Endothelial cell (in vitro differentiated cells): ENCODE measurements around the gene F5. TPM values are rescaled to one million over a fixed set of nuclear protein-coding genes. Genes with fewer than 3 reads are reported as not detected.

Experiments
- DNase-seq: peaks from one replicate; pipeline ENCODE4 v3.0.0; 2021; ENCODE audit warnings: low spot score
- H3K27ac Mint-ChIP-seq: one replicate; pipeline ENCODE4 v1.8.0; 2021; ENCODE audit warnings: mixed read lengths, inconsistent platforms; ENCODE audit not compliant: unreplicated experiment
- H3K27me3 Mint-ChIP-seq: one replicate; pipeline ENCODE4 v1.8.0; 2021; ENCODE audit warnings: mild to moderate bottlenecking, moderate library complexity, mixed read lengths, inconsistent platforms; ENCODE audit not compliant: unreplicated experiment
- H3K36me3 Mint-ChIP-seq: one replicate; pipeline ENCODE4 v1.8.0; 2021; ENCODE audit warnings: mild to moderate bottlenecking, low read depth, mixed read lengths, inconsistent platforms; ENCODE audit not compliant: unreplicated experiment
- H3K4me1 Mint-ChIP-seq: one replicate; pipeline ENCODE4 v1.8.0; 2021; ENCODE audit warnings: mild to moderate bottlenecking, mixed read lengths, inconsistent platforms; ENCODE audit not compliant: unreplicated experiment
- H3K4me3 Mint-ChIP-seq: one replicate; pipeline ENCODE4 v1.8.0; 2021; ENCODE audit warnings: mild to moderate bottlenecking, mixed read lengths, inconsistent platforms; ENCODE audit not compliant: unreplicated experiment
- H3K9me3 Mint-ChIP-seq: one replicate; pipeline ENCODE4 v1.8.0; 2021; ENCODE audit warnings: mixed read lengths, inconsistent platforms; ENCODE audit not compliant: unreplicated experiment
- total RNA-seq: library from RNA; stranded (reverse); fragmentation: NEBNext Ultra II Directional; extraction: Animal tissue kit (Norgen Biotek cat#: 25700); gene quantifications from one replicate; pipeline ENCODE4 v1.2.1, GENCODE V29; 2021; ENCODE audit not compliant: unreplicated experiment
- TF ChIP-seq, protein P1 (sequence below): fragments of 200-600 bp; sonication (generic); IDR thresholded peaks from one replicate; pipeline ENCODE4 v1.5.0; 2021; ENCODE audit warnings: antibody characterized with exemption; ENCODE audit not compliant: unreplicated experiment

The F5 gene
- total RNA-seq, 1 donor from 2014 or later: not detected

DNA sequence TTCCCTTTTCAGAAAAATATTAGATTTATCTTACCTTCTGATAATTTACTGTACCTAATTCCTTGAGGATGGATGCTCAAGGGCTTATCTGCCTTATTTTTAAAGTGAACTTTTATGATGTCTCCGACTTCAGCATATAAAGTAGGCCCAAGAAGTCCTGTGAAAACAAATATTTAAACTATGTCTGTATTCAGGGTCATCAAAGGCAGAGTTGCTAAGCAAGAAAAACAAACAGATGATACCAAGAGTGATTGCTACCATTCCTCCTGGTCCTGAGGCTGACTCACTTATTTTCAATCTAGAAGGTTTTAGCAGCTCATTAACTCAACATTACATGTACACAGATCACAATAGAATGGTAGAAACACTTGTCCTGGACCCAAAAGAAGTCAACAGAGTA lies 14.1 kb downstream of the F5 start:
- H3K36me3 Mint-ChIP-seq: no peaks in the 10 kb centered on the region
- no peaks in the 10 kb centered on the region for H3K9me3 Mint-ChIP-seq
- no peaks in the 10 kb centered on the region for H3K4me1 Mint-ChIP-seq
- no peak for DNase-seq
- H3K27me3 Mint-ChIP-seq: peaks cover 2% of the 10 kb centered on the region
- H3K27ac Mint-ChIP-seq: no peak overlapping the region
- TF ChIP-seq, protein P1, sequence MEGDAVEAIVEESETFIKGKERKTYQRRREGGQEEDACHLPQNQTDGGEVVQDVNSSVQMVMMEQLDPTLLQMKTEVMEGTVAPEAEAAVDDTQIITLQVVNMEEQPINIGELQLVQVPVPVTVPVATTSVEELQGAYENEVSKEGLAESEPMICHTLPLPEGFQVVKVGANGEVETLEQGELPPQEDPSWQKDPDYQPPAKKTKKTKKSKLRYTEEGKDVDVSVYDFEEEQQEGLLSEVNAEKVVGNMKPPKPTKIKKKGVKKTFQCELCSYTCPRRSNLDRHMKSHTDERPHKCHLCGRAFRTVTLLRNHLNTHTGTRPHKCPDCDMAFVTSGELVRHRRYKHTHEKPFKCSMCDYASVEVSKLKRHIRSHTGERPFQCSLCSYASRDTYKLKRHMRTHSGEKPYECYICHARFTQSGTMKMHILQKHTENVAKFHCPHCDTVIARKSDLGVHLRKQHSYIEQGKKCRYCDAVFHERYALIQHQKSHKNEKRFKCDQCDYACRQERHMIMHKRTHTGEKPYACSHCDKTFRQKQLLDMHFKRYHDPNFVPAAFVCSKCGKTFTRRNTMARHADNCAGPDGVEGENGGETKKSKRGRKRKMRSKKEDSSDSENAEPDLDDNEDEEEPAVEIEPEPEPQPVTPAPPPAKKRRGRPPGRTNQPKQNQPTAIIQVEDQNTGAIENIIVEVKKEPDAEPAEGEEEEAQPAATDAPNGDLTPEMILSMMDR: no peak
- no peak overlapping the region for H3K4me3 Mint-ChIP-seq

DNA sequence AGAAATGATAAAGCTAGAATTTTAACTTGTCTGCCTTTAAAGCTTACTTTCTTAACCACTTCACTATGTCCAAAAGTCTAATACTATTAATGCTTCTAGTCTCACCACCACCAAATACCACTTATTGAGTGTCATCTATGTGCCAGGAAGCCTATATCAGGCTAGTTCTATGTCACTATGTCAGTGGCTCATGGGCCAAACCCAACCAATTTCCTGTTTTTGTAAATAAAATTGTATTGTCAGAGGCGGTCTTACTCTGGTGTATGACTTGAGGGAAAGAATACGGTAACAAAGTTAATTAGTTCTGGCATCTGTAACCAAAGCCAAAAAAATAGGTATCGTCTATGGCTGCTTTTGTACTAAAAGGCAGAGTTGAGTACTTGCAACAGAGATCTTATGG lies 14.8 kb downstream of the F5 start:
- H3K9me3 Mint-ChIP-seq: no peaks in the 10 kb centered on the region

DNA sequence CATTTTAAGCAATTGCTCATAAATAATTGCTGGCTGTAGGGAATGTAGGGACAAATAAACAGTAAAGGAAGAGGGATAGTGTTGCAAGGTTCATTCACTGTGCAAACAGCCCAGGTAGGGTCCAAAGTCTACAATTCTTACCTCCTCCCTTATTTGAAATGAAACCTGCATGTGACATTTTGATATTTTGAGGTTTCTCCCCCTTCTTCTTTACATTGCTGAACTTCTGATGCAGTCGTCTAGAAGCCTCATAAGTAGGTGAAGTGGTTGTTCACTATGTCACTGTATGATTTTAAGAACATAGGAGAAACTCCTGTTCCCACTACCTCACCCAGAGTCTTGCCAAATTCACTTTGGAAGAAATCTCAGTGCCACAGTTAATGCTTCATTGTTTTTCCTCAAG lies 16.1 kb downstream of the F5 start:
- Mint-ChIP-seq H3K4me3 (no peak overlapping the region), H3K36me3 (no peaks in the 10 kb centered on the region), H3K27me3 (no peaks in the 10 kb centered on the region), H3K9me3 (no peaks in the 10 kb centered on the region), H3K27ac (no peak overlapping the region), H3K4me1 (no peaks in the 10 kb centered on the region)
- DNase-seq: no peak
- TF ChIP-seq, protein P1: no peak

More for the DNA sequence above, 14.8 kb downstream of the F5 start:
- H3K4me3 Mint-ChIP-seq: no peak overlapping the region
- H3K27ac Mint-ChIP-seq: no peak overlapping the region
- no peaks in the 10 kb centered on the region for H3K4me1 Mint-ChIP-seq
- peaks cover 2% of the 10 kb centered on the region for H3K27me3 Mint-ChIP-seq
- no peak for DNase-seq
- H3K36me3 Mint-ChIP-seq: no peaks in the 10 kb centered on the region
- TF ChIP-seq, protein P1: no peak

DNA sequence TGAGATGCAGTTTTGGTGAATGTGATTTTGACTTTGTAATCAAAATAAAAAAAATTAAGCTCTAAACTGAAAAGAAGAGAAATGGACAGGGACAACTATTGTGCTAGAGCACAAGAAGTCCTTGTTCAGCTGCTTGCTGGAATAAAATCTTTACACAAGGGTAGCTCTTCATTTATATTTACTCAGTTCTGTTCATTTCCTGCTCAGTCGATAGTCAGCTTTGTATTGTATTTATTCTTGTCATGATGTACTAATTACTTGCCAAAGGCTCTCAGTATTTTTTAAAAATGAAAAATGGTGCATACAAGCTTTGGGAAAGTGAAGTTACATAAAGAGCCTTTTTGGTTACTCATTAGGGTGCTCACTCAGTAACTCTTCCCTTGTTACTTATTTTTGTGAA lies 17.8 kb downstream of the F5 start:
- TF ChIP-seq, protein P1: no peak
- Mint-ChIP-seq H3K27ac (no peak overlapping the region), H3K36me3 (no peaks in the 10 kb centered on the region), H3K4me3 (no peak overlapping the region), H3K27me3 (no peaks in the 10 kb centered on the region), H3K9me3 (no peaks in the 10 kb centered on the region), H3K4me1 (no peaks in the 10 kb centered on the region)
- no peak for DNase-seq

DNA sequence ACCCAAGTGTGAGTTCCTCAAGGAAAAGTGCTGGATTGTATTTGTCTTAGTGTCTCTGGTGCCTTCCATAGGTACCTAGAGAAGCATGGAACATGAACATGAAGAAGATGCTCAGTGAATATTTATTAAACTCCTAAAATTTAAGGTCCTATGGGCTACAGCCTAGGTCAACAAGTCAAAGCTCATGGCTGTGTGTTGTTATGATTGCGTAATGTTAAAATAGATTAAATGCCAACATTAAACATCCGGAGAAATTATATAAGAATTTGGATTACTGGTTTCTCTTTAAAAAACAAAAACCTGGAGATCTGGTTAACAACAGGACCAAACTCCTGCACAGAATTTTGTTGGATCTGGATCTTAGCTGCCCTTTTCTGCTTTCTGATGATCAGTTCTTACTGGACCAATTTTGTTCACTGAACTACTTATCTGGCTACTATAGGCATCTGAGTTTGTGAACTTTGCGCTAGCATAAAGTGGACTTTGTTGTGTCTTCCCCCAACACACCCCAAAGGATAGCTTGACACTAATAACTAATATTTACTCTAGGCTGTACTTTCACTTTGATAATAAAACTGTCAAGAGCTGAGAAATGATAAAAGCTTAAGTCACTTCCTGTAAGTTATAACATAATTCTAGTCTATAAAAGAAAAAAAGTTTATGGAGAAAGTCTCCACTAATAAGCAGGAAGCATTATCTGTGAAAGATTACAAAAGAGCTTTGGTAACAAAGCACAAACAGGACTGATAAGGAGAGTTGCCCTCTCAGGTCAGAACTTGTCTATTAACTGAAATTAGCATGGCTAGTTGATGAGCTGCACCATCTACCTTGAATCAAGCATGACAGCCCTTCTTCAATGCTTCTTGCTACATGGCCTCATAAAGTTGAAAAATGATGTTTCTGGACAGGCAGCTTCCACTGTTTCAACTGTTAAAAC lies 20.7 kb downstream of the F5 start:
- H3K9me3 Mint-ChIP-seq: no peaks in the 10 kb centered on the region
- H3K4me3 Mint-ChIP-seq: no peak overlapping the region
- DNase-seq: no peak
- peaks cover 2% of the 10 kb centered on the region for H3K27me3 Mint-ChIP-seq
- H3K36me3 Mint-ChIP-seq: no peaks in the 10 kb centered on the region
- H3K27ac Mint-ChIP-seq: no peak overlapping the region
- TF ChIP-seq, protein P1: no peak
- no peaks in the 10 kb centered on the region for H3K4me1 Mint-ChIP-seq
